H1 (cell line): ENCODE measurements around the gene CLP1. TPM values are rescaled to one million over a fixed set of nuclear protein-coding genes. Genes with fewer than 3 reads are reported as not detected.

Source experiments
- CTCF ChIA-PET: fragments of 300-600 bp; sonication (Branson Sonifier 250); formaldehyde crosslinking; loops from one replicate; lab custom pipeline; 2021; ENCODE audit not compliant: partially characterized antibody; lab: Charles Lee
- POLR2A ChIA-PET: fragments of 300-600 bp; sonication (Branson Sonifier 250); formaldehyde crosslinking; loops from one replicate; lab custom pipeline; 2021; ENCODE audit warnings: inconsistent platforms; ENCODE audit not compliant: partially characterized antibody; lab: Charles Lee
- DNase-seq, 2 experiments: peaks; one replicate each; pipeline versions ENCODE4 v3.0.0 to v3.0.0-alpha.2; 2010 to 2022; ENCODE audit warnings: low spot score in 2 of 2, low read depth in 1 of 2, mixed read lengths in 1 of 2
- FAIRE-seq: peaks from 2 replicates; lab custom pipeline; 2011; peaks lifted over from hg19 to GRCh38; lab: Jason Lieb, UNC
- H2AFZ ChIP-seq: 2 replicates; pipeline ENCODE4 v1.8.1; 2012; ENCODE audit warnings: low read length, inconsistent platforms
- H2AK5ac ChIP-seq: 2 replicates; pipeline ENCODE4 v1.6.1; 2013; ENCODE audit warnings: low read depth, low read length
- H2BK120ac ChIP-seq: replicated peaks from 2 replicates; pipeline ENCODE3; 2013; ENCODE audit warnings: low read depth, low read length, inconsistent platforms
- H2BK12ac ChIP-seq: 2 replicates; pipeline ENCODE4 v1.6.1; 2013; ENCODE audit warnings: low read depth, low read length
- H2BK15ac ChIP-seq: 2 replicates; pipeline ENCODE4 v1.6.1; 2013; ENCODE audit warnings: low read length
- H2BK20ac ChIP-seq: 2 replicates; pipeline ENCODE4 v1.6.1; 2013; ENCODE audit warnings: low read length
- H2BK5ac ChIP-seq: 2 replicates; pipeline ENCODE4 v1.6.1; 2013; ENCODE audit warnings: low read depth, low read length
- H3K14ac ChIP-seq: 2 replicates; pipeline ENCODE4 v1.6.1; 2013; ENCODE audit warnings: inconsistent platforms; ENCODE audit not compliant: insufficient read length
- H3K18ac ChIP-seq: 2 replicates; pipeline ENCODE4 v1.6.1; 2013; ENCODE audit warnings: low read length; ENCODE audit errors: extremely low read depth
- H3K23ac ChIP-seq: 2 replicates; pipeline ENCODE4 v1.6.1; 2013; ENCODE audit warnings: inconsistent platforms; ENCODE audit not compliant: insufficient read length
- H3K23me2 ChIP-seq: 2 replicates; pipeline ENCODE4 v1.6.1; 2013; ENCODE audit warnings: low read depth, low read length
- H3K27ac ChIP-seq: 2 replicates; pipeline ENCODE4 v1.6.1; 2011; ENCODE audit warnings: low read depth, low read length, inconsistent platforms
- H3K27me3 ChIP-seq, 4 experiments: replicated peaks in 1 of 4; 1 replicate in 1 of 4; 2 replicates in 3 of 4; pipeline versions ENCODE4 v1.6.1 to v1.8.1; 2011 to 2013; ENCODE audit warnings: low read length in 3 of 4, mild to moderate bottlenecking in 3 of 4, inconsistent platforms in 2 of 4, mixed read lengths in 2 of 4, moderate library complexity in 1 of 4; ENCODE audit not compliant: control insufficient read depth in 3 of 4, insufficient read depth in 3 of 4; ENCODE audit errors: extremely low read depth in 1 of 4
- H3K36me3 ChIP-seq, 4 experiments: 2 replicates each; pipeline versions ENCODE4 v1.6.1 to v1.8.1; 2011 to 2013; ENCODE audit warnings: mild to moderate bottlenecking in 4 of 4, low read length in 3 of 4, moderate library complexity in 2 of 4, control low read depth in 1 of 4, inconsistent platforms in 1 of 4; ENCODE audit not compliant: insufficient read depth in 4 of 4, control insufficient read depth in 2 of 4
- H3K4ac ChIP-seq: replicated peaks from 2 replicates; pipeline ENCODE3; 2013; ENCODE audit warnings: low read length, low read depth, mixed read lengths, inconsistent platforms; ENCODE audit not compliant: insufficient read length
- H3K4me1 ChIP-seq, 4 experiments: replicated peaks in 1 of 4; 1 replicate in 1 of 4; 2 replicates in 3 of 4; pipeline versions ENCODE4 v1.6.1 to v1.8.1; 2011 to 2013; ENCODE audit warnings: low read length in 3 of 4, inconsistent platforms in 2 of 4, mixed read lengths in 1 of 4; ENCODE audit not compliant: insufficient read depth in 4 of 4, control insufficient read depth in 3 of 4
- H3K4me2 ChIP-seq, 2 experiments: 2 replicates each; pipeline versions ENCODE4 v1.6.1 to v1.8.1; 2011 to 2013; ENCODE audit warnings: low read depth in 2 of 2, low read length in 2 of 2, control low read depth in 1 of 2, inconsistent platforms in 1 of 2, mild to moderate bottlenecking in 1 of 2; ENCODE audit not compliant: insufficient read depth in 1 of 2
- H3K4me3 ChIP-seq, 4 experiments: fragments of 200-600, 300-600 bp in 1 of 4; sonication (generic), shearing (Covaris generic), sonication (Bioruptor Twin) in 1 of 4; 2 replicates each; pipeline versions ENCODE4 v1.5.1 to v1.8.1; 2011 to 2016; ENCODE audit warnings: low read length in 4 of 4, low read depth in 3 of 4, control low read depth in 2 of 4, inconsistent platforms in 2 of 4, mild to moderate bottlenecking in 2 of 4, mixed read lengths in 1 of 4, moderate library complexity in 1 of 4; ENCODE audit not compliant: insufficient read depth in 2 of 4; ENCODE audit errors: extremely low read depth in 1 of 4
- H3K56ac ChIP-seq: replicated peaks from 2 replicates; pipeline ENCODE3; 2013; ENCODE audit warnings: low read depth, mild to moderate bottlenecking, mixed read lengths, low read length, inconsistent platforms; ENCODE audit not compliant: insufficient read length
- H3K79me1 ChIP-seq: 2 replicates; pipeline ENCODE4 v1.6.1; 2013; ENCODE audit warnings: low read depth, low read length, control low read depth
- H3K79me2 ChIP-seq, 2 experiments: 2 replicates each; pipeline versions ENCODE4 v1.6.1 to v1.8.1; 2012 to 2013; ENCODE audit warnings: low read length in 2 of 2, mild to moderate bottlenecking in 2 of 2, inconsistent platforms in 1 of 2; ENCODE audit not compliant: insufficient read depth in 2 of 2, control insufficient read depth in 1 of 2
- H3K9ac ChIP-seq, 4 experiments: replicated peaks in 1 of 4; 1 replicate in 1 of 4; 2 replicates in 3 of 4; pipeline versions ENCODE4 v1.6.1 to v1.8.1; 2011 to 2013; ENCODE audit warnings: low read depth in 3 of 4, low read length in 3 of 4, control low read depth in 2 of 4, mild to moderate bottlenecking in 2 of 4, moderate library complexity in 2 of 4, inconsistent platforms in 1 of 4; ENCODE audit errors: extremely low read depth in 1 of 4
- H3K9me3 ChIP-seq, 2 experiments: 2 replicates each; pipeline versions ENCODE4 v1.6.1 to v1.8.1; 2012 to 2013; ENCODE audit warnings: mild to moderate bottlenecking in 2 of 2, moderate library complexity in 2 of 2, control low read depth in 1 of 2, inconsistent platforms in 1 of 2, low read depth in 1 of 2, low read length in 1 of 2, mixed read lengths in 1 of 2; ENCODE audit not compliant: insufficient read depth in 2 of 2
- H4K20me1 ChIP-seq, 2 experiments: replicated peaks in 1 of 2; 2 replicates each; pipeline versions ENCODE3 to v1.8.1; 2011 to 2013; ENCODE audit warnings: inconsistent platforms in 2 of 2, low read length in 2 of 2, mild to moderate bottlenecking in 1 of 2; ENCODE audit not compliant: insufficient read depth in 2 of 2, control insufficient read depth in 1 of 2
- H4K5ac ChIP-seq: 2 replicates; pipeline ENCODE4 v1.6.1; 2013; ENCODE audit warnings: low read length, low read depth, mixed read lengths, inconsistent platforms; ENCODE audit not compliant: insufficient read length
- H4K8ac ChIP-seq: 2 replicates; pipeline ENCODE4 v1.8.0; 2013; ENCODE audit warnings: mild to moderate bottlenecking, moderate library complexity, low read length, inconsistent platforms; ENCODE audit not compliant: insufficient read depth; ENCODE audit errors: extremely low read depth
- H4K91ac ChIP-seq: replicated peaks from 2 replicates; pipeline ENCODE3; 2013; ENCODE audit warnings: low read length, mixed read lengths, inconsistent platforms; ENCODE audit not compliant: insufficient read length
- CHD2 ChIP-seq: IDR thresholded peaks from 2 replicates; pipeline ENCODE4 v1.6.1; 2012; ENCODE audit warnings: low read length, improper control_type of control experiment
- EP300 ChIP-seq, 2 experiments: IDR thresholded peaks; 1 replicate in 1 of 2; 2 replicates in 1 of 2; pipeline ENCODE4 v1.6.1; 2011 to 2012; ENCODE audit warnings: low read depth in 2 of 2, low read length in 2 of 2, mild to moderate bottlenecking in 2 of 2, borderline replicate concordance in 1 of 2, inconsistent platforms in 1 of 2, moderate library complexity in 1 of 2
- KDM1A ChIP-seq: fragments of 200-600, 300-600 bp; sonication (generic); IDR thresholded peaks from 2 replicates; pipeline ENCODE4 v1.7.1; 2016; ENCODE audit warnings: mild to moderate bottlenecking, low read length, borderline replicate concordance
- POU5F1 ChIP-seq: IDR thresholded peaks from 2 replicates; pipeline ENCODE4 v1.6.1; 2011; ENCODE audit warnings: low read depth, mild to moderate bottlenecking, low read length, moderate library complexity
- RBBP5 ChIP-seq: IDR thresholded peaks from 2 replicates; pipeline ENCODE4 v1.7.1; 2012; ENCODE audit warnings: low read depth, mild to moderate bottlenecking, inconsistent platforms, low read length, moderate library complexity, borderline replicate concordance
- TAF1 ChIP-seq: IDR thresholded peaks from 2 replicates; pipeline ENCODE4 v1.6.1; 2011; ENCODE audit warnings: mild to moderate bottlenecking, low read depth, low read length
- YY1 ChIP-seq: IDR thresholded peaks from 2 replicates; pipeline ENCODE4 v1.6.1; 2011; ENCODE audit warnings: low read depth, mild to moderate bottlenecking, low read length
- WGBS, 2 experiments: shearing (Covaris generic) in 1 of 2; methylation state at CpG; one replicate each; pipeline versions ENCODE4 v1.1.6 to v1.1.7; 2013 to 2015; ENCODE audit warnings: low lambda C conversion rate in 2 of 2, mixed read lengths in 2 of 2, inconsistent platforms in 1 of 2, low coverage in 1 of 2, missing lambda C conversion rate in 1 of 2; ENCODE audit not compliant: insufficient replicate concordance in 2 of 2, insufficient coverage in 1 of 2, insufficient read length in 1 of 2; ENCODE audit errors: extremely low coverage in 1 of 2, missing lambda C conversion rate in 1 of 2; 5-methylcytosine and 5-hydroxymethylcytosine counted together
- polyA plus RNA-seq, 7 experiments: library from polyadenylated mRNA; depleted of rRNA in 3 of 7; stranded (reverse) in 5 of 7; unstranded in 2 of 7; fragments of >200 nt in 5 of 7; fragments of 200-250 nt in 2 of 7; gene quantifications; 1 replicate in 5 of 7; 2 replicates in 1 of 7; 4 replicates in 1 of 7; pipeline versions ENCODE4 v1.2.1 to v1.2.3, GENCODE V29; 2011 to 2013; ENCODE audit warnings: missing spikeins in 2 of 7, mixed read lengths in 2 of 7
- total RNA-seq: library from RNA; stranded (reverse); fragmentation: NEBNext Ultra II Directional; extraction: Animal tissue kit (Norgen Biotek cat#: 25700); gene quantifications from 2 replicates; pipeline ENCODE4 v1.2.1, GENCODE V29; 2021
- TF ChIP-seq, protein P1 (sequence below): IDR thresholded peaks from 2 replicates; pipeline ENCODE4 v1.6.1; 2011; ENCODE audit warnings: low read depth, mild to moderate bottlenecking, low read length; ENCODE audit not compliant: insufficient read depth

Gene CLP1
- total and polyA plus RNA-seq, 2 of the 8 experiments (the other 6 are each of a cell fraction or from before 2014, with no cell fraction given): 29.4 to 29.9 TPM

DNA sequence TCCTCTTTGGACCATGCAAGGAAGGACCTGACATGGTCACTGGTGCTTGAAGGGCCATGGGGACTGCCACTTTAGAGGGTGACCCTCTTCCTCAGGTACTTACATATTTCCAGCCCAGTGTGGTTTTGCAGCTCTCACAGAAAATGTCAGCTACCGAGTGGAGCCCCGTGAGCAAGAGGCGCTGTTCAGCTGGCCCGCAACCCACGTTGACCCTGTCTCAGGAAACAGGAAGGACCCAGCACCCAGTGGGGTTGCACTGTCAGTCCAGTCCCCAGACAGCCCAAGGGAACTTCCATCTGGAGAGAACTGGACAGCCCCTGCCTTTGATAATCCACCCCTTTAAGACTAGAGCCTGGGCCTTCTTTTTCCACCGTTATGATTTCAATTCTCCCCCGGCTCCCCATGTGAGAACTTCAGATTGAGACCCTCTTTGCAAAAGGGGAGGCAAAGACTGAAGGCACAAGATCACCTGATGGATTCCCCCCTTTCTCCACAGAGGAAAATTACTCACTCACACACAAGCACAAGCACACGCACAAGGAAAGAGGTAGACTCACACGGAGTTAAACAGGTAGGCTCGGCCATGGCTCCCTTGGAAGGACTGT, 11.3 kb upstream of the CLP1 start:
- Histone ChIP-seq H3K4ac (no peak overlapping the region), H3K79me1 (no peaks in the 10 kb centered on the region; the same call in 1 of the 2 replicates), H3K9me3 (no peaks in the 10 kb centered on the region), H3K27me3 (0 out of 7 replicates have a peak, but pooled peaks cover 0 to 4% (median 0%) of the 10 kb centered on the region in 4 experiments), H2BK5ac (0 out of 2 replicates have a peak overlapping the region, but pooled peaks have one; percentile 57), H3K18ac (no peak overlapping the region; the same call in 1 of the 2 replicates), H3K9ac (0 out of 7 replicates have a peak overlapping the region, but pooled peaks of 1 of the 4 experiments have one; percentile 38), H3K14ac (no peak overlapping the region), H3K23me2 (peaks cover 28% of the 10 kb centered on the region), H4K5ac (no peak overlapping the region), H2AK5ac (no peak overlapping the region), H4K20me1 (peaks cover 25 to 35% of the 10 kb centered on the region in 2 experiments), H3K4me2 (peak overlapping the region; percentile 92 to 95), H3K4me1 (peaks cover 33 to 60% (median 38%) of the 10 kb centered on the region in 4 experiments), H3K36me3 (peaks cover 5 to 12% (median 8%) of the 10 kb centered on the region in 4 experiments; a peak in 6 of 8 replicates), H3K27ac (no peak overlapping the region), H3K4me3 (peak overlapping the region in 2 of 4 experiments; percentile 45 to 56; a peak in 4 of 8 replicates), H2BK12ac (no peak overlapping the region), H3K56ac (no peak overlapping the region), H3K79me2 (peaks cover 0 to 12% of the 10 kb centered on the region in 2 experiments; a peak in 2 of 4 replicates), H3K23ac (no peak overlapping the region), H2BK20ac (no peak overlapping the region), H2AFZ (no peak overlapping the region), H2BK15ac (no peak overlapping the region), H2BK120ac (no peak overlapping the region), H4K8ac (peak overlapping the region; percentile 41; the same call in 1 of the 2 replicates), H4K91ac (no peak overlapping the region)
- TF ChIP-seq, protein P1, sequence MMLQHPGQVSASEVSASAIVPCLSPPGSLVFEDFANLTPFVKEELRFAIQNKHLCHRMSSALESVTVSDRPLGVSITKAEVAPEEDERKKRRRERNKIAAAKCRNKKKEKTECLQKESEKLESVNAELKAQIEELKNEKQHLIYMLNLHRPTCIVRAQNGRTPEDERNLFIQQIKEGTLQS: no peak
- no peak for TF ChIP-seq EP300 (IDR thresholded peaks at IDR 0.05; ENCODE audit: borderline replicate concordance in 1 of 2, low read depth in 2 of 2, low read length in 2 of 2)
- no peak for TF ChIP-seq KDM1A
- TF ChIP-seq CHD2: no peak
- TF ChIP-seq TAF1: no peak
- no peak for TF ChIP-seq YY1
- TF ChIP-seq POU5F1: no peak
- TF ChIP-seq RBBP5: 0 out of 2 replicates have a peak, but pooled peaks have one; percentile 1
- ChIA-PET CTCF (interaction anchor here (0.5 to 14.3 kb wide), 4 partner anchors 9 to 87 kb away, joined by 3 to 357 read pairs (median 144); partner anchors contain the start of genes SERPING1 and UBE2L6), POLR2A (interaction anchor here (0.6 to 29.6 kb wide), 29 partner anchors 5 to 334 kb away, joined by 3 to 1546 read pairs (median 4); partner anchors contain the start of genes CLP1, RTN4RL2, SERPING1 and SLC43A1)
- WGBS, 2 experiments: 53% methylated on average over 10 of the region's 10 CpGs; no CpG with 5 or more reads in 1 of the 2 experiments
- DNase-seq: peak in 1 of 2 experiments; percentile 58
- FAIRE-seq: no peak
